HCT116 (cell line): ENCODE measurements around the gene TTLL11. TPM values are rescaled to one million over a fixed set of nuclear protein-coding genes. Genes with fewer than 3 reads are reported as not detected.

Experiments used
- ATAC-seq: fragments of 200-7000 bp; cut with Tn5 transposase; 2 replicates; pipeline ENCODE4 v1.9.1; 2020; ENCODE audit warnings: mild to moderate bottlenecking, moderate library complexity
- BruUV-seq: library from RNA; stranded (reverse); fragments of 400-500 nt; replicated peaks from 2 replicates; lab custom pipeline; 2021; lab: Mats Ljungman, UMichigan
- CTCF ChIA-PET: fragments of 300-600 bp; sonication (Branson Sonifier 250); formaldehyde crosslinking; loops from one replicate; lab custom pipeline; 2021; ENCODE audit warnings: antibody characterized with exemption; lab: Charles Lee
- POLR2A ChIA-PET: fragments of 300-600, 350-600 bp; sonication (Branson Sonifier 250); formaldehyde crosslinking; loops from one replicate; lab custom pipeline; 2021; ENCODE audit warnings: antibody characterized with exemption; lab: Charles Lee
- RAD21 ChIA-PET, 2 experiments: fragments of 300-600 bp; sonication (Branson Sonifier 250); formaldehyde crosslinking; loops; one replicate each; lab custom pipeline; 2023; ENCODE audit warnings: low total read pairs in 2 of 2; ENCODE audit not compliant: uncharacterized antibody in 2 of 2, unreplicated experiment in 2 of 2, low non-redundant PET in 1 of 2; lab: Charles Lee
- DNase-seq: peaks from one replicate; pipeline ENCODE4 v3.0.0-alpha.2; 2010; ENCODE audit warnings: low read depth, low spot score
- H2AFZ ChIP-seq: fragments of 200-600 bp; shearing (Covaris generic), sonication (generic); 2 replicates; pipeline ENCODE4 v1.6.1; 2017; ENCODE audit warnings: low read depth, mixed run types, mixed read lengths, antibody characterized with exemption, low read length; ENCODE audit not compliant: poor library complexity, severe bottlenecking
- H3K27ac ChIP-seq: 2 replicates; pipeline ENCODE4 v1.5.1; 2012; ENCODE audit warnings: low read depth, low read length
- H3K27me3 ChIP-seq: fragments of 200-600 bp; sonication (generic); 2 replicates; pipeline ENCODE4 v1.6.1; 2016; ENCODE audit warnings: mixed run types, low read length, mixed read lengths; ENCODE audit not compliant: insufficient read depth
- H3K36me3 ChIP-seq, 2 experiments: fragments of 200-500 bp in 1 of 2; fragments of 200-600 bp in 1 of 2; sonication (Bioruptor generic) in 1 of 2; sonication (generic) in 1 of 2; 2 replicates each; pipeline versions ENCODE4 v1.5.1 to v1.6.1; 2014 to 2016; ENCODE audit warnings: low read length in 2 of 2, inconsistent platforms in 1 of 2, mixed read lengths in 1 of 2, mixed run types in 1 of 2; ENCODE audit not compliant: insufficient read depth in 2 of 2, control insufficient read depth in 1 of 2
- H3K4me1 ChIP-seq, 2 experiments: fragments of 200-600 bp in 1 of 2; sonication (generic) in 1 of 2; 2 replicates each; pipeline versions ENCODE4 v1.5.1 to v1.6.1; 2012 to 2017; ENCODE audit warnings: low read length in 2 of 2, inconsistent platforms in 1 of 2, mild to moderate bottlenecking in 1 of 2, mixed read lengths in 1 of 2, mixed run types in 1 of 2, moderate library complexity in 1 of 2; ENCODE audit not compliant: insufficient read depth in 2 of 2, control insufficient read depth in 1 of 2
- H3K4me2 ChIP-seq: fragments of 200-600 bp; sonication (generic); 2 replicates; pipeline ENCODE4 v1.6.1; 2017; ENCODE audit warnings: mixed run types, low read length, mixed read lengths
- H3K4me3 ChIP-seq, 2 experiments: fragments of 200-600 bp in 1 of 2; sonication (generic) in 1 of 2; replicated peaks in 1 of 2; 2 replicates each; pipeline ENCODE4 v1.5.1; 2011 to 2016; ENCODE audit warnings: low read length in 2 of 2, control low read depth in 1 of 2, low read depth in 1 of 2, mild to moderate bottlenecking in 1 of 2, mixed read lengths in 1 of 2, mixed run types in 1 of 2
- H3K79me2 ChIP-seq: fragments of 200-600 bp; sonication (generic); 2 replicates; pipeline ENCODE4 v1.6.1; 2017; ENCODE audit warnings: mild to moderate bottlenecking, mixed run types, low read length, moderate library complexity, mixed read lengths; ENCODE audit not compliant: insufficient read depth
- H3K9ac ChIP-seq: fragments of 200-600 bp; sonication (generic); 2 replicates; pipeline ENCODE4 v1.6.1; 2016; ENCODE audit warnings: low read length, mixed read lengths
- H3K9me2 ChIP-seq: fragments of 200-600 bp; sonication (generic), shearing (Covaris generic); 2 replicates; pipeline ENCODE4 v1.6.1; 2017; ENCODE audit warnings: mixed run types, mild to moderate bottlenecking, moderate library complexity; ENCODE audit not compliant: insufficient read depth
- H3K9me3 ChIP-seq, 2 experiments: fragments of 200-500 bp in 1 of 2; fragments of 200-600 bp in 1 of 2; sonication (Bioruptor generic) in 1 of 2; sonication (generic) in 1 of 2; 2 replicates each; pipeline ENCODE4 v1.6.1; 2014 to 2017; ENCODE audit warnings: low read length in 2 of 2, mixed read lengths in 2 of 2, inconsistent platforms in 1 of 2, low read depth in 1 of 2, mild to moderate bottlenecking in 1 of 2, mixed run types in 1 of 2, moderate library complexity in 1 of 2; ENCODE audit not compliant: control insufficient read depth in 1 of 2, insufficient read depth in 1 of 2
- H4K20me1 ChIP-seq: fragments of 200-600 bp; sonication (generic), shearing (Covaris generic); 2 replicates; pipeline ENCODE4 v1.6.1; 2017; ENCODE audit warnings: mixed run types, mild to moderate bottlenecking, moderate library complexity; ENCODE audit not compliant: insufficient read depth
- EZH2phosphoT487 ChIP-seq: fragments of 200-600 bp; IDR thresholded peaks from 2 replicates; pipeline ENCODE4 v1.6.1; 2018; ENCODE audit warnings: antibody characterized with exemption, borderline replicate concordance
- RAD21 ChIP-seq: IDR thresholded peaks from 2 replicates; pipeline ENCODE4 v1.6.1; 2012; ENCODE audit warnings: low read depth, mild to moderate bottlenecking
- SP1 ChIP-seq: IDR thresholded peaks from 2 replicates; pipeline ENCODE4 v1.6.1; 2012; ENCODE audit warnings: low read depth
- TCF7L2 ChIP-seq: IDR thresholded peaks from 2 replicates; pipeline ENCODE4 v1.7.0; 2011; ENCODE audit warnings: borderline replicate concordance, inconsistent platforms; ENCODE audit not compliant: insufficient read depth, insufficient read length; ENCODE audit errors: extremely low read depth
- ZFX ChIP-seq: fragments of 450-650 bp; IDR thresholded peaks from 2 replicates; pipeline ENCODE4 v1.6.1; 2017
- intact Hi-C: fragments of 100-400 bp; cut with micrococcal nuclease; formaldehyde crosslinking; loops from 2 replicates; pipeline ENCODE4 v1.10.0; 2022
- total RNA-seq: library from RNA; stranded (reverse); gene quantifications from one replicate; pipeline ENCODE4 v1.2.1, GENCODE V29; 2021; ENCODE audit not compliant: unreplicated experiment
- TF ChIP-seq, protein P1 (sequence below): IDR thresholded peaks from 2 replicates; pipeline ENCODE4 v1.6.1; 2012
- TF ChIP-seq, protein P2 (sequence below): IDR thresholded peaks from 2 replicates; pipeline ENCODE4 v1.6.1; 2011; ENCODE audit warnings: mild to moderate bottlenecking, low read length, moderate library complexity; ENCODE audit not compliant: insufficient replicate concordance; ENCODE audit errors: extremely low read depth
- TF ChIP-seq, protein P3 (sequence below): IDR thresholded peaks from 2 replicates; pipeline ENCODE4 v1.6.1; 2012; ENCODE audit warnings: low read depth

The TTLL11 gene
- total RNA-seq, 1 experiment from 2014 or later: 2.2 TPM

DNA sequence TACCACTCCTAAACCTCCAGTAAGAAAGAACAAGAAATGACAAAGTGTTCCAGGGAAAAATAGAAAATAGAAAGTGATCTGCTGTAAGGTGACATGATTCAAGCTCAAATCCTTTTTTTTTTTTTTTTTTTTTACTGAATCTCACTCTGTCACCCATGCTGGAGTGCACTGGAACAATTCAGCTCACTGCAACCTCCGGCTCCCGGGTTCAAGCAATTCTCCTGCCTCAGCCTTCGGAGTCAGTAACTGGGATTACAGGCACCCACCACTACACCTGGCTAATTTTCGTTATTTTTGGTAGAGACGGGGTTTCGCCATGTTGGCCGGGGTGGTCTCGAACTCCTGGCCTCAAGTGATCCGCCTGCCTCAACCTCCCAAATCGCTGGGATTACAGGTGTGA lies 35.9 kb downstream of the TTLL11 start:
- RAD21 ChIA-PET: no interaction called here
- no peaks in the 10 kb centered on the region for H3K79me2 ChIP-seq
- H3K27me3 ChIP-seq: no peaks in the 10 kb centered on the region; the same call in 1 of the 2 replicates
- H2AFZ ChIP-seq: no peak overlapping the region
- H3K9ac ChIP-seq: no peak overlapping the region
- no peaks in the 10 kb centered on the region for H3K9me2 ChIP-seq
- intact Hi-C loops: no loop called here
- POLR2A ChIA-PET: no interaction called here
- no peaks in the 10 kb centered on the region for H3K36me3 ChIP-seq
- CTCF ChIA-PET: no interaction called here
- H3K9me3 ChIP-seq: no peaks in the 10 kb centered on the region
- H3K27ac ChIP-seq: no peak overlapping the region
- H4K20me1 ChIP-seq: no peaks in the 10 kb centered on the region
- H3K4me3 ChIP-seq: no peak overlapping the region
- DNase-seq: no peak
- ATAC-seq: no peak
- H3K4me2 ChIP-seq: no peak overlapping the region
- no peaks in the 10 kb centered on the region for H3K4me1 ChIP-seq
- TF ChIP-seq RAD21 (no peak), TCF7L2 (no peak), SP1 (no peak)
- TF ChIP-seq, protein P1, sequence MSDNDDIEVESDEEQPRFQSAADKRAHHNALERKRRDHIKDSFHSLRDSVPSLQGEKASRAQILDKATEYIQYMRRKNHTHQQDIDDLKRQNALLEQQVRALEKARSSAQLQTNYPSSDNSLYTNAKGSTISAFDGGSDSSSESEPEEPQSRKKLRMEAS: no peak
- TF ChIP-seq, protein P2, sequence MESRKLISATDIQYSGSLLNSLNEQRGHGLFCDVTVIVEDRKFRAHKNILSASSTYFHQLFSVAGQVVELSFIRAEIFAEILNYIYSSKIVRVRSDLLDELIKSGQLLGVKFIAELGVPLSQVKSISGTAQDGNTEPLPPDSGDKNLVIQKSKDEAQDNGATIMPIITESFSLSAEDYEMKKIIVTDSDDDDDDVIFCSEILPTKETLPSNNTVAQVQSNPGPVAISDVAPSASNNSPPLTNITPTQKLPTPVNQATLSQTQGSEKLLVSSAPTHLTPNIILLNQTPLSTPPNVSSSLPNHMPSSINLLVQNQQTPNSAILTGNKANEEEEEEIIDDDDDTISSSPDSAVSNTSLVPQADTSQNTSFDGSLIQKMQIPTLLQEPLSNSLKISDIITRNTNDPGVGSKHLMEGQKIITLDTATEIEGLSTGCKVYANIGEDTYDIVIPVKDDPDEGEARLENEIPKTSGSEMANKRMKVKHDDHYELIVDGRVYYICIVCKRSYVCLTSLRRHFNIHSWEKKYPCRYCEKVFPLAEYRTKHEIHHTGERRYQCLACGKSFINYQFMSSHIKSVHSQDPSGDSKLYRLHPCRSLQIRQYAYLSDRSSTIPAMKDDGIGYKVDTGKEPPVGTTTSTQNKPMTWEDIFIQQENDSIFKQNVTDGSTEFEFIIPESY: no peak
- BruUV-seq: no TSS peak

DNA sequence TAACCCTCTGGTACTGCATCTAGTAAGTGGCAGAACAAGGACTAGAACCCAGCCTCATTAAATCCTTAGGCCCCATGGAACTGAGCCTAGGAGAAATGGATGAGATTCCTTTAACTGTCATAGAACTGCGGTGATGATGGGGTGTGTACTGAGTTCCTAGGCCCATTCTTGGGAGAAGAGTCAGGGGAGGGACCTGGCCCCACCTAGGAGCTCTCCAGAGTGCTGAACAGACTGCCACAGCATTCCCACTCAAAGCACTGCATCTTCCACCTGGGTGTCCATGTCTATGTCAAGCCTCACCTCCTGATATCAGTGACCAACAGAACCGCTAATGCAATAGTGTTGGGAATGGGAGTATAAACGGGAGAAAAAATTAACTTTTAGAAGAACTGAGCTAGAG lies 36.6 kb downstream of the TTLL11 start:
- H3K9me3 ChIP-seq: no peaks in the 10 kb centered on the region
- H3K9me2 ChIP-seq: no peaks in the 10 kb centered on the region
- TF ChIP-seq EZH2phosphoT487: no peak
- no peak for TF ChIP-seq RAD21
- no peak for TF ChIP-seq ZFX
- TF ChIP-seq, protein P3, sequence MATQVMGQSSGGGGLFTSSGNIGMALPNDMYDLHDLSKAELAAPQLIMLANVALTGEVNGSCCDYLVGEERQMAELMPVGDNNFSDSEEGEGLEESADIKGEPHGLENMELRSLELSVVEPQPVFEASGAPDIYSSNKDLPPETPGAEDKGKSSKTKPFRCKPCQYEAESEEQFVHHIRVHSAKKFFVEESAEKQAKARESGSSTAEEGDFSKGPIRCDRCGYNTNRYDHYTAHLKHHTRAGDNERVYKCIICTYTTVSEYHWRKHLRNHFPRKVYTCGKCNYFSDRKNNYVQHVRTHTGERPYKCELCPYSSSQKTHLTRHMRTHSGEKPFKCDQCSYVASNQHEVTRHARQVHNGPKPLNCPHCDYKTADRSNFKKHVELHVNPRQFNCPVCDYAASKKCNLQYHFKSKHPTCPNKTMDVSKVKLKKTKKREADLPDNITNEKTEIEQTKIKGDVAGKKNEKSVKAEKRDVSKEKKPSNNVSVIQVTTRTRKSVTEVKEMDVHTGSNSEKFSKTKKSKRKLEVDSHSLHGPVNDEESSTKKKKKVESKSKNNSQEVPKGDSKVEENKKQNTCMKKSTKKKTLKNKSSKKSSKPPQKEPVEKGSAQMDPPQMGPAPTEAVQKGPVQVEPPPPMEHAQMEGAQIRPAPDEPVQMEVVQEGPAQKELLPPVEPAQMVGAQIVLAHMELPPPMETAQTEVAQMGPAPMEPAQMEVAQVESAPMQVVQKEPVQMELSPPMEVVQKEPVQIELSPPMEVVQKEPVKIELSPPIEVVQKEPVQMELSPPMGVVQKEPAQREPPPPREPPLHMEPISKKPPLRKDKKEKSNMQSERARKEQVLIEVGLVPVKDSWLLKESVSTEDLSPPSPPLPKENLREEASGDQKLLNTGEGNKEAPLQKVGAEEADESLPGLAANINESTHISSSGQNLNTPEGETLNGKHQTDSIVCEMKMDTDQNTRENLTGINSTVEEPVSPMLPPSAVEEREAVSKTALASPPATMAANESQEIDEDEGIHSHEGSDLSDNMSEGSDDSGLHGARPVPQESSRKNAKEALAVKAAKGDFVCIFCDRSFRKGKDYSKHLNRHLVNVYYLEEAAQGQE: peak; percentile 82
- intact Hi-C loops: no loop called here
- no peak overlapping the region for H3K9ac ChIP-seq
- POLR2A ChIA-PET: no interaction called here
- no peak for DNase-seq
- ATAC-seq: peak; percentile 63; the same call in 1 of the 2 replicates
- BruUV-seq: no TSS peak
- no peaks in the 10 kb centered on the region for H3K79me2 ChIP-seq
- CTCF ChIA-PET: no interaction called here
- no peak overlapping the region for H2AFZ ChIP-seq
- no peaks in the 10 kb centered on the region for H3K4me1 ChIP-seq
- H3K4me2 ChIP-seq: no peak overlapping the region
- no peak overlapping the region for H3K27ac ChIP-seq
- H3K27me3 ChIP-seq: no peaks in the 10 kb centered on the region
- RAD21 ChIA-PET: no interaction called here
- H4K20me1 ChIP-seq: no peaks in the 10 kb centered on the region
- no peak overlapping the region for H3K4me3 ChIP-seq
- H3K36me3 ChIP-seq: no peaks in the 10 kb centered on the region
